HepG2 (cell line): ENCODE data around the gene ABHD17A. TPM values are rescaled to one million over a fixed set of nuclear protein-coding genes. Genes with fewer than 3 reads are reported as not detected.

Source experiments
- ATAD3A ChIP-seq: sonication (generic); formaldehyde crosslinking; IDR thresholded peaks from 2 replicates; pipeline ENCODE4 v1.4.0; 2020; ENCODE audit warnings: missing genetic modification reagents
- ATF7 ChIP-seq, 2 experiments: fragments of 450-650 bp in 1 of 2; sonication (generic) in 1 of 2; formaldehyde crosslinking in 1 of 2; IDR thresholded peaks; 2 replicates each; pipeline versions ENCODE4 v1.4.0 to v1.6.1; 2016 to 2020; ENCODE audit warnings: antibody characterized with exemption in 1 of 2, mild to moderate bottlenecking in 1 of 2, missing genetic modification reagents in 1 of 2
- HNF1A ChIP-seq, 2 experiments: sonication (generic) in 1 of 2; formaldehyde crosslinking in 1 of 2; IDR thresholded peaks; 2 replicates each; pipeline versions ENCODE4 v1.4.0 to v1.6.1; 2016 to 2020; ENCODE audit warnings: borderline replicate concordance in 1 of 2, low read depth in 1 of 2, mild to moderate bottlenecking in 1 of 2, missing genetic modification reagents in 1 of 2
- IKZF1 ChIP-seq: fragments of 450-650 bp; IDR thresholded peaks from 2 replicates; pipeline ENCODE4 v1.7.1; 2016
- MAX ChIP-seq: IDR thresholded peaks from 2 replicates; pipeline ENCODE4 v1.6.1; 2012; ENCODE audit warnings: inconsistent platforms
- ZMYM4 ChIP-seq: sonication (generic); formaldehyde crosslinking; IDR thresholded peaks from 2 replicates; pipeline ENCODE4 v1.8.1; 2023; ENCODE audit warnings: mild to moderate bottlenecking, missing genetic modification reagents
- ZNF124 ChIP-seq: sonication (generic); formaldehyde crosslinking; IDR thresholded peaks from 2 replicates; pipeline ENCODE4 v1.4.0; 2020; ENCODE audit warnings: missing genetic modification reagents
- ZNF317 ChIP-seq: sonication (generic); formaldehyde crosslinking; IDR thresholded peaks from 2 replicates; pipeline ENCODE4 v1.5.0; 2020; ENCODE audit warnings: mild to moderate bottlenecking, missing genetic modification reagents
- ZNF335 ChIP-seq: sonication (generic); formaldehyde crosslinking; IDR thresholded peaks from 2 replicates; pipeline ENCODE4 v1.4.0; 2020; ENCODE audit warnings: missing genetic modification reagents
- ZNF34 ChIP-seq: sonication (generic); formaldehyde crosslinking; IDR thresholded peaks from 2 replicates; pipeline ENCODE4 v1.4.0; 2020; ENCODE audit warnings: mild to moderate bottlenecking, missing genetic modification reagents, borderline replicate concordance
- ZNF572 ChIP-seq: sonication (generic); formaldehyde crosslinking; IDR thresholded peaks from 2 replicates; pipeline ENCODE4 v1.5.1; 2020; ENCODE audit warnings: mild to moderate bottlenecking, missing genetic modification reagents
- ZNF670 ChIP-seq: sonication (generic); formaldehyde crosslinking; IDR thresholded peaks from 2 replicates; pipeline ENCODE4 v1.8.0; 2022; ENCODE audit warnings: mild to moderate bottlenecking, missing genetic modification reagents, borderline replicate concordance
- ZNF709 ChIP-seq: sonication (generic); formaldehyde crosslinking; IDR thresholded peaks from 2 replicates; pipeline ENCODE4 v1.5.0; 2020; ENCODE audit warnings: mild to moderate bottlenecking, missing genetic modification reagents
- ZNF768 ChIP-seq: sonication (generic); formaldehyde crosslinking; IDR thresholded peaks from 2 replicates; pipeline ENCODE4 v1.4.0; 2020; ENCODE audit warnings: missing genetic modification reagents
- polyA plus RNA-seq, 8 experiments: library from polyadenylated mRNA; depleted of rRNA in 3 of 8; stranded (reverse) in 7 of 8; unstranded in 1 of 8; fragments of >200 nt; fragmentation: Illumina TruSeq in 4 of 8; extraction: Trizol in 4 of 8; gene quantifications; 2 replicates each; pipeline versions ENCODE4 v1.2.1 to v1.2.3, GENCODE V29; 2011 to 2016; ENCODE audit warnings: low read depth in 4 of 8, missing spikeins in 1 of 8, mixed read lengths in 1 of 8; ENCODE audit not compliant: insufficient read depth in 1 of 8
- total RNA-seq, 5 experiments: library from RNA; depleted of rRNA; stranded (reverse); fragments of >200 nt; fragmentation: Illumina TruSeq; extraction: Trizol; gene quantifications; 2 replicates each; pipeline ENCODE4 v1.2.3, GENCODE V29; 2016; ENCODE audit warnings: low read depth in 1 of 5
- TF ChIP-seq, protein P1 (sequence below): sonication (generic); formaldehyde crosslinking; IDR thresholded peaks from 2 replicates; pipeline ENCODE4 v1.4.0; 2020; ENCODE audit warnings: mild to moderate bottlenecking, missing genetic modification reagents
- TF ChIP-seq, protein P2 (sequence below): IDR thresholded peaks from 2 replicates; pipeline ENCODE4 v1.6.1; 2016; ENCODE audit warnings: missing biosample characterization, missing genetic modification reagents, low read depth

Gene ABHD17A
- total and polyA plus RNA-seq, 2 of the 13 experiments (the other 11 are each of a cell fraction or from before 2014, with no cell fraction given): 27.7 to 40.8 TPM

DNA sequence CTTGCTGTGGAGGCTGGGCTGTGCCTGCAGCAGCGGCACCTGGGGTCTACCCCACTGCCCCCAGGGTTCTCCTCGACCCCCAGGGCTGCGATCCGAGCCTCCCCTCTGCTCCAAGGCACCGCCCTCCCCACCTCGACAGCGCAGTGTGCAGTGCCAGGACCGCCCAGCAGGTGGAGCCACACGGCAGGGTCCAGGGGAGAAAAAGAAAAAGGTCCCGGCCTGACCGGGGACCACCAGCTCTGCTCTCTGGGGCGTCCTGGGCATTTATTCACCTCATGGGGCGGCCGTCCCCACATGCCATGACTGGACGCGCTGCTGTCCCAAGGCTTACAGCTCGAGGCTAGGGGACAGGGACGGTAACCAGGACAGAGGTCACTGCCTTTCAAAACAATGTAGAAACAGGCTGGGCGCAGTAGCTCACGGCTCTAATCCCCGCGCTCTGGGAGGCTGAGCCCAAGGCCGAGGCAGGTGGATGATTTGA is 47.6 kb downstream of the ABHD17A start (continued):
- no peak for TF ChIP-seq ZNF317 (CRISPR knock-in tag)
- TF ChIP-seq ZNF768: 0 out of 2 replicates have a peak, but pooled peaks have one; percentile 43
- no peak for TF ChIP-seq ZNF124 (CRISPR knock-in tag)
- TF ChIP-seq ZNF709 (CRISPR knock-in tag): no peak
- peak; percentile 94 for TF ChIP-seq ZNF572 (CRISPR knock-in tag)
- TF ChIP-seq ZNF34 (CRISPR knock-in tag): no peak
- no peak; the same call in 1 of the 2 replicates for TF ChIP-seq ZMYM4 (CRISPR knock-in tag)
- TF ChIP-seq ATF7 (IDR thresholded peaks at IDR 0.05): no peak
- no peak for TF ChIP-seq ATF7 (CRISPR knock-in tag; IDR thresholded peaks at IDR 0.05)
- TF ChIP-seq IKZF1: no peak
- peak; percentile 96 for TF ChIP-seq ZNF335 (CRISPR knock-in tag)
- TF ChIP-seq ZNF670: no peak
- no peak for TF ChIP-seq ATAD3A (CRISPR knock-in tag)
- TF ChIP-seq, protein P1, sequence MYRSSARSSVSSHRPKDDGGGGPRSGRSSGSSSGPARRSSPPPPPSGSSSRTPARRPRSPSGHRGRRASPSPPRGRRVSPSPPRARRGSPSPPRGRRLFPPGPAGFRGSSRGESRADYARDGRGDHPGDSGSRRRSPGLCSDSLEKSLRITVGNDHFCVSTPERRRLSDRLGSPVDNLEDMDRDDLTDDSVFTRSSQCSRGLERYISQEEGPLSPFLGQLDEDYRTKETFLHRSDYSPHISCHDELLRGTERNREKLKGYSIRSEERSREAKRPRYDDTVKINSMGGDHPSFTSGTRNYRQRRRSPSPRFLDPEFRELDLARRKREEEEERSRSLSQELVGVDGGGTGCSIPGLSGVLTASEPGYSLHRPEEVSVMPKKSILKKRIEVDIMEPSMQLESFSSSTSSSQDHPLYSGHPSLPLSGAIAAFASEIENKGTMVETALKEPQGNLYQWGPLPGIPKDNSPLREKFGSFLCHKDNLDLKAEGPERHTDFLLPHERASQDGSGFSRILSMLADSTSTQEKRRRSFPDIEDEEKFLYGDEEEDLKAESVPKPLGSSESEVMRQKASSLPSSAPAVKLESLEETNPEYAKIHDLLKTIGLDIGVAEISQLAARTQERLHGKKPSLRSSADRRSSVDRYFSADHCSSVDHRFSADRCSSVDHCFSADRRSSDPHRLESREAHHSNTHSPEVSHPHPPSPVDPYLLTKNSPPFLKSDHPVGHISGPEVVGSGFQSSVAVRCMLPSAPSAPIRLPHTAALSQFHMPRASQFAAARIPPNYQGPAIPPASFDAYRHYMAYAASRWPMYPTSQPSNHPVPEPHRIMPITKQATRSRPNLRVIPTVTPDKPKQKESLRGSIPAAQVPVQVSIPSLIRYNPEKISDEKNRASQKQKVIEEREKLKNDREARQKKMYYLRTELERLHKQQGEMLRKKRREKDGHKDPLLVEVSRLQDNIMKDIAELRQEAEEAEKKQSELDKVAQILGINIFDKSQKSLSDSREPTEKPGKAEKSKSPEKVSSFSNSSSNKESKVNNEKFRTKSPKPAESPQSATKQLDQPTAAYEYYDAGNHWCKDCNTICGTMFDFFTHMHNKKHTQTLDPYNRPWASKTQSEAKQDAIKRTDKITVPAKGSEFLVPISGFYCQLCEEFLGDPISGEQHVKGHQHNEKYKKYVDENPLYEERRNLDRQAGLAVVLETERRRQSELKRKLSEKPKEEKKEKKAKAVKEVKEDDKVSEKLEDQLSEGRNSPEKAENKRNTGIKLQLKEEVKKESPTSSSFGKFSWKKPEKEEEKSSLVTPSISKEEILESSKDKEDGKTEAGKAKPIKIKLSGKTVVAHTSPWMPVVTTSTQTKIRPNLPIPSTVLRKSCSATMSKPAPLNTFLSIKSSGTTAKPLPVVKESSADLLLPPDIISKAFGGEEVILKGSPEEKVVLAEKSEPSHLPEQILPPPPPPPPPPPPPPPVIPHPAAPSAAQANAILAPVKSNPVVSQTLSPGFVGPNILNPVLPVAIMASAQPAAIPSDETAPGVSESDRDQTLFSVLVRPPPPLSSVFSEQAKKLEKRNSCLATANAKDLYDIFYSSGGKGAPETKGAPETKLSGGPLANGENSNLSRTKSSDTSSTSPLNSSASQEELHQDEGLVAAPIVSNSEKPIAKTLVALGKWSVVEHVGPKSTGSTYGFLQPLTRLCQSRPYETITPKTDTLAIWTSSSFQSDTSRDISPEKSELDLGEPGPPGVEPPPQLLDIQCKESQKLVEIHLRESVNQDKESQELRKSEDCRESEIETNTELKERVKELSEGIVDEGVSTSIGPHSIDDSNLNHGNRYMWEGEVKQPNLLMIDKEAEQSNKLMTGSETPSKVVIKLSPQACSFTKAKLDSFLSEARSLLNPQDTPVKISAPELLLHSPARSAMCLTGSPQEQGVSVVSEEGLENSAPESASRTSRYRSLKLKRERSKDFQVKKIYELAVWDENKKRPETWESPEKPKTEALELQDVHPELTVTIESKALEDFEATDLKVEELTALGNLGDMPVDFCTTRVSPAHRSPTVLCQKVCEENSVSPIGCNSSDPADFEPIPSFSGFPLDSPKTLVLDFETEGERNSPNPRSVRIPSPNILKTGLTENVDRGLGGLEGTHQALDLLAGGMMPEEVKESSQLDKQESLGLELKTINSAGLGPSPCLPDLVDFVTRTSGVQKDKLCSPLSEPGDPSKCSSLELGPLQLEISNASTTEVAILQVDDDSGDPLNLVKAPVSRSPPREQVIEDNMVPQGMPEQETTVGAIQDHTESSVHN (CRISPR knock-in tag): no peak
- no peak for TF ChIP-seq HNF1A (IDR thresholded peaks at IDR 0.05; ENCODE audit: low read depth)
- TF ChIP-seq HNF1A (CRISPR knock-in tag; IDR thresholded peaks at IDR 0.05; ENCODE audit: borderline replicate concordance): no peak
- TF ChIP-seq, protein P2, sequence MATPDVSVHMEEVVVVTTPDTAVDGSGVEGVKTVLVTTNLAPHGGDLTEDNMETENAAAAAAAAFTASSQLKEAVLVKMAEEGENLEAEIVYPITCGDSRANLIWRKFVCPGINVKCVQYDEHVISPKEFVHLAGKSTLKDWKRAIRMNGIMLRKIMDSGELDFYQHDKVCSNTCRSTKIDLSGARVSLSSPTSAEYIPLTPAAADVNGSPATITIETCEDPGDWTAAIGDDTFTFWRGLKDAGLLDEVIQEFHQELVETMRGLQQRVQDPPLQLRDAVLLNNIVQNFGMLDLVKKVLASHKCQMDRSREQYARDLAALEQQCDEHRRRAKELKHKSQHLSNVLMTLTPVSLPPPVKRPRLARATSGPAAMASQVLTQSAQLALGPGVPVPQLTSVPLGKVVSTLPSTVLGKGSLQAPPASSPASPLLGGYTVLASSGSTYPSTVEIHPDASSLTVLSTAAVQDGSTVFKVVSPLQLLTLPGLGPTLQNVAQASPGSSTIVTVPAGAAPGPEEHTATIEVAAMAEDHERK (CRISPR knock-in tag): no peak
- TF ChIP-seq MAX: peak; percentile 35; the same call in 1 of the 2 replicates
